ENCODE data around the gene FBXW4. TPM values are rescaled to one million over a fixed set of nuclear protein-coding genes. Genes with fewer than 3 reads are reported as not detected.

The FBXW4 gene
- total RNA-seq, 1 donor from 2014 or later: 21.9 TPM

DNA sequence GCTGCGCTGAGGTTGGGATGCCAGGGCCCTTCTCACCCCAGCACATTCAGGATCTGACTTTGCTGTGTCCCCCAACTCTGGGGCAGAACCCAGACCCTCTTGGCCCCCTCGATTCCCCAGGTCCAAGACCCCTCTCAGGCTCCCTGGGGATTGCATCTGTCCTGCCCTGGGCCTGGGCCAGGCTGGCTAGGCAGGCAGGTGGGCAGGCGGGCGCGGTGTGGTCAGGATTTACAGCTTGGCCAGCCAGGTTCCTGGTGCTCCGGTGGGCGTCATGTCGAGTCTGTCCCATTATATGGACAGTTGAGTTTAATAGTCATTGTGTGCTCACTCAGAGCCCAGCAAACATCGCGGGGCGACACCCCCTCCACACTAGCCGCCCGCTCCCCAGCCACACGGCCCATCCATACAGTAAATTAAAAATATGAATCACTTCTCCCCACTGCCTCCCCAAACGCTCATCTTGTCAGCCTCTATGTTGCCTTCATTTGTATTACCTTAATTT, 130.4 kb downstream of the FBXW4 start:
- no peak for TF ChIP-seq EZH2 (IDR thresholded peaks at IDR 0.05; ENCODE audit: insufficient read depth, low read length)
- TF ChIP-seq, protein P1, sequence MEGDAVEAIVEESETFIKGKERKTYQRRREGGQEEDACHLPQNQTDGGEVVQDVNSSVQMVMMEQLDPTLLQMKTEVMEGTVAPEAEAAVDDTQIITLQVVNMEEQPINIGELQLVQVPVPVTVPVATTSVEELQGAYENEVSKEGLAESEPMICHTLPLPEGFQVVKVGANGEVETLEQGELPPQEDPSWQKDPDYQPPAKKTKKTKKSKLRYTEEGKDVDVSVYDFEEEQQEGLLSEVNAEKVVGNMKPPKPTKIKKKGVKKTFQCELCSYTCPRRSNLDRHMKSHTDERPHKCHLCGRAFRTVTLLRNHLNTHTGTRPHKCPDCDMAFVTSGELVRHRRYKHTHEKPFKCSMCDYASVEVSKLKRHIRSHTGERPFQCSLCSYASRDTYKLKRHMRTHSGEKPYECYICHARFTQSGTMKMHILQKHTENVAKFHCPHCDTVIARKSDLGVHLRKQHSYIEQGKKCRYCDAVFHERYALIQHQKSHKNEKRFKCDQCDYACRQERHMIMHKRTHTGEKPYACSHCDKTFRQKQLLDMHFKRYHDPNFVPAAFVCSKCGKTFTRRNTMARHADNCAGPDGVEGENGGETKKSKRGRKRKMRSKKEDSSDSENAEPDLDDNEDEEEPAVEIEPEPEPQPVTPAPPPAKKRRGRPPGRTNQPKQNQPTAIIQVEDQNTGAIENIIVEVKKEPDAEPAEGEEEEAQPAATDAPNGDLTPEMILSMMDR (IDR thresholded peaks at IDR 0.05; ENCODE audit: insufficient read depth, low read depth, low read length): no peak
- Mint-ChIP-seq H3K4me3 (ENCODE audit: unreplicated experiment) (no peak overlapping the region), H3K27me3 (ENCODE audit: low read depth, unreplicated experiment) (peaks cover 49% of the 10 kb centered on the region), H3K36me3 (ENCODE audit: low read depth, unreplicated experiment) (peaks cover 7% of the 10 kb centered on the region), H3K9me3 (ENCODE audit: unreplicated experiment) (peaks cover under 1% of the 10 kb centered on the region), H3K27ac (ENCODE audit: unreplicated experiment) (no peak overlapping the region), H3K4me1 (ENCODE audit: low read depth, unreplicated experiment) (peaks cover 2% of the 10 kb centered on the region)
- no peaks in the 10 kb centered on the region for H3K36me3 ChIP-seq (ENCODE audit: insufficient read depth, low read length)
- H3K79me2 ChIP-seq (ENCODE audit: insufficient read depth, low read length): no peaks in the 10 kb centered on the region
- no peak overlapping the region for H3K9ac ChIP-seq (ENCODE audit: low read length)
- H3K4me2 ChIP-seq (ENCODE audit: low read length): no peak overlapping the region
- H3K4me1 ChIP-seq (ENCODE audit: insufficient read depth, low read length): peaks cover 4% of the 10 kb centered on the region
- H3K27me3 ChIP-seq (ENCODE audit: insufficient read depth, low read length): peaks cover 25% of the 10 kb centered on the region
- H2AFZ ChIP-seq (ENCODE audit: low read depth, low read length): no peak overlapping the region
- DNase-seq (ENCODE audit: low read depth) (no peak), FAIRE-seq (no peak)
- no peak overlapping the region for H3K4me3 ChIP-seq (ENCODE audit: insufficient read depth, low read depth, low read length)
- no peaks in the 10 kb centered on the region for H4K20me1 ChIP-seq (ENCODE audit: insufficient read depth, low read length)
- no peak overlapping the region for H3K27ac ChIP-seq (ENCODE audit: low read depth, low read length)
- H3K9me3 ChIP-seq (ENCODE audit: insufficient read depth, low read depth, low read length): no peaks in the 10 kb centered on the region

DNA sequence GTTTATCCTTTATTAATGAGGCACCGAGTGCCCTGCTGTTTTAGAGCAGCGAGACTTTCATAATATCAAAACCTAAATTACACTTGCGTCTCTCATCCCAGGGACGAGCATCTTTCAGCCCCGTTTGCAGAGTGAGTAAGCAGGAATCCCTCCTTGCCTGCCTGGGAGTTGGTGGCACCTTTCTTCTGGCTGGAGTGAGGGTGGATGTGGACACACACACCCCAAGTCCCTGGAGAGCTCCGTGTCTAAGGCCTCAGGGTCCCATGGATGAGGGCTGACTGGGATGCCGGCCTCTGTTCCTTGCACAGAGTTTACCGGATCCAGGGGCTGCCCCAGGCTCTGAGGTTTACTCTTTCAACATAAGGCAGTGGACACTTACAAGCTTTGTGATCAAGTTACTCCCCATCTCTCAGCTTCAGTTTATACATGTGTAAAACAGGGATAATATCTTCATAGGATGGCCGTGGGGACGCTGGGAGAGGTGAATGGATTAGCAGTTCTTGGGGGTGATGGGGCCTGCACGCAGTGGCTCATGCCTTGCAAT, 131.4 kb downstream of the FBXW4 start:
- H3K4me3 Mint-ChIP-seq (ENCODE audit: unreplicated experiment): no peak overlapping the region
- no peak overlapping the region for H3K4me2 ChIP-seq (ENCODE audit: low read length)
- peaks cover 42% of the 10 kb centered on the region for H3K27me3 Mint-ChIP-seq (ENCODE audit: low read depth, unreplicated experiment)

More for the DNA sequence above, 131.4 kb downstream of the FBXW4 start:
- H2AFZ ChIP-seq (ENCODE audit: low read depth, low read length): no peak overlapping the region
- TF ChIP-seq, protein P1 (IDR thresholded peaks at IDR 0.05; ENCODE audit: insufficient read depth, low read depth, low read length): no peak
- no peak for TF ChIP-seq EZH2 (IDR thresholded peaks at IDR 0.05; ENCODE audit: insufficient read depth, low read length)
- FAIRE-seq (no peak), DNase-seq (ENCODE audit: low read depth) (no peak)
- Mint-ChIP-seq H3K4me1 (ENCODE audit: low read depth, unreplicated experiment) (peaks cover 2% of the 10 kb centered on the region), H3K27ac (ENCODE audit: unreplicated experiment) (no peak overlapping the region), H3K36me3 (ENCODE audit: low read depth, unreplicated experiment) (peaks cover 7% of the 10 kb centered on the region), H3K9me3 (ENCODE audit: unreplicated experiment) (peaks cover 2% of the 10 kb centered on the region)
- H3K79me2 ChIP-seq (ENCODE audit: insufficient read depth, low read length): no peaks in the 10 kb centered on the region
- peaks cover 4% of the 10 kb centered on the region for H3K4me1 ChIP-seq (ENCODE audit: insufficient read depth, low read length)
- no peaks in the 10 kb centered on the region for H3K9me3 ChIP-seq (ENCODE audit: insufficient read depth, low read depth, low read length)
- H3K36me3 ChIP-seq (ENCODE audit: insufficient read depth, low read length): no peaks in the 10 kb centered on the region
- H3K9ac ChIP-seq (ENCODE audit: low read length): no peak overlapping the region
- peaks cover 21% of the 10 kb centered on the region for H3K27me3 ChIP-seq (ENCODE audit: insufficient read depth, low read length)
- no peak overlapping the region for H3K27ac ChIP-seq (ENCODE audit: low read depth, low read length)
- H4K20me1 ChIP-seq (ENCODE audit: insufficient read depth, low read length): no peaks in the 10 kb centered on the region
- no peak overlapping the region for H3K4me3 ChIP-seq (ENCODE audit: insufficient read depth, low read depth, low read length)

Data from astrocyte (in vitro differentiated cells and primary cell).